NCI-H2227 (cell line): Measurements from ENCODE around the gene PCNX1.

Source experiments
- DNase-seq: peaks from one replicate; lab custom pipeline; 2025; ENCODE audit not compliant: unreplicated experiment; lab: John Stamatoyannopoulos, UW

The PCNX1 gene

DNA sequence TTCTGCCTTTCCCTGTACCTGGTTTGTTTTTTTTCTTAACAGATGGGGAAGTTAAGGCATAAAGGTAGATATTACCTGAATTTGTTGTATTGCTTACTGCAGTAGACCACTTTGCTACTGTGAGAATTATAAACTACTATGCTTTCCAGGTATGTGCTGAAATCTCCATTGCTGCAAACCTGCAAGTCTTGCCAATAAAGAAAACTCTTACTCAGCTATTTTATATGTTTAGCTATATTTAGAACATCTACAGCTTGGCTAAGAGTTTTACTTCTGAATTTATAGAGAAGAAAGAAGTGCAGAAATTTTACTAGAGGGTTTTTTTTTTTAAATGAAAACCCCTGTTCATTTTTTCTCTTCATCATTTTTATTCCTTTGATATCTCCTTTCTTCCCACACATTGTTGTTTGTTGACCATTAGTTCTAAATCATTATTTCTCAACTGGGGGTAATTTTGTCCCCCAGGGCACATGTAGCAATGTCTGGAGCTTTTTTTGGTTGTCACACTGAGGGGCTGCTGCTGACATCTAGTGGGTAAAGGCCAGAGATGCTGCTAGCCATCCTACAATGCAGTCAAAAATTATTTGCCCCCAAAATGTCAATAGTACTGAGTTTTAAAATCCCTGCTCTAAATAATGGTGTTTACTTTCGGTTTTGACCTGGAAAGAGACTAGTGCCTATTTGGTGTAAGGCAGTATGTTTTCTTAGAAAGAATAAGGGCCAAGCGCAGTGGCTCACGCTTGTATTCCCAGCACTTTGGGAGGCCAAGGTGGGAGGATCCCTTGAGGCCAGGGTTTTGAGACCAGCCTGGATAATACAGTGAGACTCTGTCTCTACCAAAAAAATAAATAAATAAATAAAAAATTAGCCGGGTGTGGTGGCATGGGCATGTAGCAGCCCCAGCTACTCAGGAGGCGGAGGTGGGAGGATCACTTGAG is 48.6 kb downstream of the PCNX1 start:
- no peak for DNase-seq

DNA sequence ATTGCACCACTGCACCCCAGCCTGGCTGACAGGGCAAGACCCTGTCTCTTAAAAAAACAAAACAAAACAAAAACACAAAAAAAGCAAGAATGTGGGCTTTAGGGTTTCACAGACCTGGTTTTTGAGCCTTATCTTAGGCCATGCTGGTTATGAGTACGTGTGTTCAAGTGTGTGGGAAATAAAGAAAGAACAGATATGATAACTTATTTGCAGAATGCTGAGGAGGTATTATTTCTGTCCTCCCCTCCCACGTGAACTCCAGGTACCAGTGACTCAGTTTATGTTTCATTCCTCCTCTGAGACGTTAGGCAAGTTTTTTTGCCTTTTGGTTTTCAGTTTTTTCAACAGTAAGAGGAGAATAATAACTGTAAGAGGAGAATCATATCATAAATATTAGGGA is 49.3 kb downstream of the PCNX1 start:
- no peak for DNase-seq

DNA sequence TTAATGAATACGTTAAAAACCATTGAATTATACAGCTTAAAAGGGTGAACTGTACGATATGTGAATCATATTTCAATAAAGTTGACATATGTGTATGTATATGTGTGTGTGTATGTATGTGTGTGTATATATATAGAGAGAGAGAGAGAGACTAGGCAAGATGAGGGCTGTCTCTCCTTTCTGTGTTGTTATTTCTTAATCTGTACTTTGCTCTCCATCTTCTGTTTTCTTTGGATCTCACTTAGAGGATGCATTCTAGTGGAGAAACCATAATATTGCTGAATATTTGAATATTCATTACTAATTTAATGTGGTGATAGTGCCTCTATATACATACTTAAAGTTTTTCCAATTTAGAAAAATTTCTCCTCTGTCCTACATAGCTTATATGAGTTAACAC is 50.5 kb downstream of the PCNX1 start:
- no peak for DNase-seq

DNA sequence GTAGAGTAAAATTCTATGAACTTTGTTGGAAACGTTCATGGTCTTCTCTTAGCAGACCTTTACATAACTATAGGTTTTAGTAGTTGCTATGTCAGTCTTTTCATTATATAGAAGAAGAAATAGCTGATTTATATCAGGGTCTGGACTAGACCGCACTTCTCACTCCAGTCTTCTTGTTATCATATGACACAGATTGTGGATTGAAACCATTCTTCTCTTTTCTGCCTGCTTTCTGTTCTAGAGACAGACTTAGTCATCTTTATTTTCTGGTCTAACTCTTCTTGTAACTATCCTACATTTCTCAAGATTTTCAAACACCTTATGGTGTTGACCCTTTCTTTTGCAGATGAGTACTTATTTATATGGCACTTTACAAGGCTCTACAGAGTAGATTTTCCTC is 55.7 kb downstream of the PCNX1 start:
- no peak for DNase-seq

DNA sequence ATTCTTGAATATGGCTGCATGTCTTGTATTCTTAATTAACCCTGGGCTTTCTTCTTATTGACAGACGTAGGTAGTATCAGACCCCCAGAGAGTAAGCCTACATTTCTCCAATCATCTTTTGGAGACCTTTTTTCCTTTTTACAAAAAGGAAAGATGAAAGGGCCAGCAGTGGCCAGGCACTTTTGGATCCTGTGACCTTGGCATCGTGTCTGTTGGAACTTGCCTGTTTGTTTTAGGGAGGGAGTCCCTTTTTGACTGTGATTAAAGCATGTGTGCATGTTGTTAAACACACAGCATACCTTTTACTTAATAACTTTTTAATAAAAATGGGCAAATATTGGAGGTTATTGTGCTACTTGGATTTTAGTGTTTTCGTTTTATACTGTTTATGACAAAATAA is 57.2 kb downstream of the PCNX1 start:
- no peak for DNase-seq

DNA sequence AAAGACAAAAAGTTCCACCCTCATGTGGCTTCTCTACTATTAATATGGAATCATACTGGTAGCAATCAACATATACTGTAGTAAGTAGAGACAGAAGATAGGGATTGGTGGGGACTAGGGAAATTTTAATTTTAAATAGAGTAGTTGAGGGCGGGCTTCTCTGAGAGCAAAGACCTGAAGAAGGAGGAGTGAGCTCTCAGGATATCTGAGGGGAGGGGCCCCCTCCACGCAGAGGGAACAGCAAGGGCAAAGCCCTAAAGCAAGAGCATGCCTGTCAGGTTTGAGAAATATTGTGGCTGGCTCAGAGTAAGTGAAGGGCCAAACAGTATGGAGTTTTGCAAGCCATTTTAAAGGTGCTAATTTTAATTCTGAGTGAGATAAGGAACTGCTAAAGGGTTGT is 64.3 kb downstream of the PCNX1 start:
- DNase-seq: no peak

DNA sequence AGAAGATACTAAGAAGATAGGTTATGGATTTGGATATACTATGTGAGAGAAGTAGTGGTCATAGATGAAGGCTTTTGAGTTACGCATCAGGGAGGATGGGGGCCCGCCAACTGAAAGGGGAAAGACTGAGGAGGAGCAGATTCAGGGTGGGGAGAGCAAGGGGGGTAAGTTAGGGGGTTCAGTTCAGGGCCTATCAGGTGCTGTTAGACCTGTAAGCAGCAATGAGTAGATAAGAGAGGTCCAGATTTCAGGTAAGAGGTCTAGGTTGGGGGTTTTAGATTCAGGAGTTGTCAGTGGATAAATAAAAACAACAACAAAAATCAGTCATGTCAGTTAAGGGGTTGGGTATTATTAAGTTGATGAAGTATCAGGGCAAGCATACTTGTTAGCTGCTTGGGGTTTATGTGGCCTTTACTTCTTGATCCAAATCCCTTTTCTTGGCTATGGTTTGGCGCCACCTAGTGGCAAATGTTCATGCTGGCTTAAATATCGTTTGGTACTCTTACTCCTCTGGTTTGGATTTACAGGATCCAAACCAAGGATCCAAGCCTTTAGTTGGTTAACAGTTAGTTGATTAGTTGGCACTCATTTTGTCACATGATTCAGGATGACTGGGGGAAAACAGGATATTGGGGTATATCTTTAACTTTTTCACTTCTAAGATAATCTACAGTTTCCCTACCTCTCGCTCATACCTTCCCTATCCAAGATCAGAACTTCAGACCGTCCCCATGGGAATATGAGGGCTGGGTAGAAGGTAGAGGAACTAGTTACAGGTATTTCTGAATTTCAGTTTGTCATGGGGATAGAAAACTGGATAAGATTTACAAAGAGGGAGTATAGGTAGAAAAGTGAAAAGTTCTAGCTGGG is 65.1 kb downstream of the PCNX1 start:
- DNase-seq: peak; percentile 86

DNA sequence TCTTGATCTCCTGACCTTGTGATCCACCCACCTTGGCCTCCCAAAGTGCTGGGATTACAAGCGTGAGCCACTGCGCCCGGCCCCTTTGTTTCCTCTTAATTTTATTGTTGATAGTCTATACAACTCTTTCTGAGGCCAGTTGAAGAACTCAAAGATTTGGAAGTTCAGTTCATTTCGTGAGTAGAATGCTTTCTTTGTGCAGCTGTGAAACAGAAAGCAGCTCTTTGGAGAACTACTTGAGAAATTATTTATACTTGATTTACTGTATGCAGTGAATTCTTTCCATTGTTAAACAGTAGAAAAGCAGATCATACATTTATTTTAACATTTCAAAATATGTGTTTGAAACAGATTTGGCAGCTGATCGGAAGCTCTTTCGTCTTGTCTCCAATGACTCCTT is 69.3 kb downstream of the PCNX1 start:
- no peak for DNase-seq

DNA sequence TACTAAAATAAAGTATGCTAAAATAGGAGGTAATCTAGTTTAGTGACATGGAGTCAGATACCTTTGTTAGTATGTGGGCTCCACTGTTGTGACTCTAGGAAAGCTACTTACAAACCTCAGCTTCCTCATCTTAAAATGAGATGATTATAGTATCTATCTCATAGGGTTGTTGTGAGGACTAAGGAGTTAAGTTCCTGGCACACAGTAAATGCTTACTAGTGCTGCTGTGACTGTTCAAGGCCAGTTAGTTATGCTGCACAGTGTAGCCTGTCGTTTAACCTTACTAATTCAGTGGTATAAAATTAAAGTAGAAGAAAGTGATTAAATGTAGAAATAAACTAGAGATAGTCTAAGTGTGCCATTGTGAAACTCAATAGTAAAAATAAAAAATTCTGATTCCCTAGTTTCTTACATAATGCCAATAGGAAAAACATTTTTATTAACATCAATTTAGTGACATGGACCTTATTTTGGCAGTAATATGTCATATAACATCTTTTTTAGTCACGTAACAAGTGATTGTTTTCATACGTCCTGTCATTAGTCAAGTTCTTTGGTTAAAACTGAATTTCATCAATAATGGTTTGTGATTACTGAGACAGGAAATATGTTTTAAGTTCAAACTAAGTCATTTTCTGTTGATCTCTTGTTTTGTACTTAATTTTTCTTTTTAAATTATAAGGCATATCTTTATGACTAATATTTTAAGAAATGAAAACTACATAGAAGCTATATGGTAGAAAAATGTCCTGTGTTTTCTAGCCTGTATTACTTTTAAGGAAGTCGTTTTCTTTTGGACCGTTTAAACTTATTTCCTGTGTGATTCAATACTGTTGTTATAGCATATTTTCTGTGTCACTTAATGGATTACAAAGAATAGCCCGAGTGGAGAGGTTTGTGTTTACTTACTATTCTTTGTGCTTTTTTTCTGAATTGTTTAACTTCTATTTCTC is 74.0 kb downstream of the PCNX1 start:
- DNase-seq: no peak

DNA sequence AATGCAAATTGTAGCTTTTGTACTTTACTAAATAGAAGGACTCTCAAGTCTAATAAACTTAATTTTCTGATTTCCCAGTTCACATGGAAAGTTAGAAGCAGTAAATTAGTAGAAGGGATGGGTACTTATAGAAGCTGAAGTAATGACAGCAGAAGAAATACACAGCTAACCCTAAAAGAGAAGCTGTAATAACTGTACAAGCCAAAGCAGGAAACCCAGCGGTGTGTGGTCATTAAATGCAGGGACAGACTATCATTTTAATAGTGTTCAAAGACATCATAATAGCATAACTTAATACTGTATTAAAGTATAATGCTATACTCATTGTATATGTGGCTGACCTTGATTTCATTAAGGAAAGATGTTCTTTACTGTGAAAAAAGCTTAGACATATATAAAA is 74.9 kb downstream of the PCNX1 start:
- no peak for DNase-seq

DNA sequence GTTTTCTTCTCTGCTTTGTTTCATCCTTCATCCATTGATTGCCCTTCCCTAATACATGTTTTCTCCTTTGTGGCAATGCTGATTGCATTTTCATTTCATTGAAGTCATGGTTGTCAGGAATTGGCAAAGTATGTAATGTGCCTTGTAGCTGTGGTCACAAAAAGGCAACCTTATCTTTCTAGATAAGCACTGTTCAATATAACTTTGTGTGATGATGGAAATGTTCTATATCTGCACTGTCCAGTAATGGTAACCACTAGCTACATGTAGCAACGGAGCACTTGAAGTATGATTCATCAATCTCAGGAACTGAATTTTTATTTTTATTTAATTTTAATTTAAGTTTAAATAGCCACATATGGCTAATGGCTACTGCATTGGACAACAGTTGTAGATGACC is 79.8 kb downstream of the PCNX1 start:
- no peak for DNase-seq

DNA sequence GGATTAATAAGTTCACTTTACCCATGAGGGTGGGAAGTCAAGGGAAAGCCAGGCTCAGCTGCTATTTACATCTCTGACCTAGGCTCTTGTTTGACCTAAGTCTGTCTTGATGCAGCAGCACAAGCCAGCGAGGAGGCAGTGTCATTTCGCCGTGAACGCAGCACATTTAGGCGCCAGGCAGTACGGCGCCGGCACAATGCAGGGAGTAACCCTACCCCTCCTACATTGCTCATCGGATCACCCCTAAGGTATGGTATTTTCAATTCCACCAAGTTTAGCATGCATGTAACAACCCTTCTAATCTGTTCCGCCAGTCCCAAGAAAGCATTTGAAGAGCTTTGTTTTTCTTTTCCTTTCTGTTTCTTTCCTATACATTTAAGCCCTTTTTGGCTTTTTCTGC is 81.2 kb downstream of the PCNX1 start:
- DNase-seq: peak; percentile 32

DNA sequence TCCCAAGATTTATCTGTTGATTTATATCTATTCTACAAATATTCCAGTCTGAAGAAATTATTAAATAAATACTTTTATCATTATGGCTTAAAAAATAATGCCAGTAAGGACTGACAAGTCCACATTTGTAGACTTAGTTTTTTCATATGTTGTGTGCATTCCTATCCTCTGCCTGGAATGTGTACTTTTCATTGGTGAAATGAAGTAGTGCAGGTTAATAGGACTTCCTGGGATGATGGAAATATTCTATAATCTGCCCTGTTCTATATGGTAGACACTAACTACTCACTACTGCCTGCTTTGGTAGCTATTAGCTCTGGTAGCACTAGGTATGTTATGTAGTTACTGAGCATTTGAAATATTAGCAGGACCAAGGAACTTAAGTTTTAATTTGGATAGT is 86.7 kb downstream of the PCNX1 start:
- DNase-seq: no peak

DNA sequence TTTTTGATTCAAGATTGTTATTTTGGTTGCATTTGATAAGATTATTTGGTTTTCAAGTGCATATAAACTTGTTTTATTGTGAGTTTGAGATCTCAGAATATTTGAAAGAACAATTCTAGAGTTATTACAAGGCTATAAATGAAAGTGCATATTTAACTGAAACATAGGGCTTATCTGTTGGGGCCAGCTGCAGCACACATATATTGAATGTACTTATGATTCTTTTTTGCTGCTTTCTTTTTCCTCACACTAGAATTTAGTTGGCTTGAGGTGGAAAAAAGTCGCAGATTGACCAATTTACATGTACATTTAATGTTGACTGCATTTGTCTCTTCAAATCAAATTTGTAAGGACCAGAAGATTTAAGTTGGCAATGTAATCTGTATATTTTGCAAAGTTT is 88.0 kb downstream of the PCNX1 start:
- no peak for DNase-seq

DNA sequence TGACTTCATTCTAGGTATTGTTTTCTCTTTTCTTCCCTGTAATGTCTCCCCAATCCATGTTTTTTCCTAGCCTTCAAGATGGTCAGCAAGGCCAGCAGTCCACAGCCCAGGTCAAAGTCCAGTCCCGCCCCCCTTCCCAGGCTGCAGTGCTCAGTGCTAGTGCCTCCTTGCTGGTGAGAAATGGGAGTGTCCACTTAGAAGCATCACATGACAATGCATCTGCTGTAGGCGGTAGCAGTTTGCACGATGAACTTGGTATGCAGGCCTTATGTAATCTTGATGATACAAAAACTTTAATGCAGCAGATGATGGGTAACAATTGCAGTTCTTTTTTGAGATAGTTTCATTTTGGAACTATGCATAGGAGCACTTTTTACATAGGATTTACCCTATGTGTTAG is 88.4 kb downstream of the PCNX1 start:
- no peak for DNase-seq

DNA sequence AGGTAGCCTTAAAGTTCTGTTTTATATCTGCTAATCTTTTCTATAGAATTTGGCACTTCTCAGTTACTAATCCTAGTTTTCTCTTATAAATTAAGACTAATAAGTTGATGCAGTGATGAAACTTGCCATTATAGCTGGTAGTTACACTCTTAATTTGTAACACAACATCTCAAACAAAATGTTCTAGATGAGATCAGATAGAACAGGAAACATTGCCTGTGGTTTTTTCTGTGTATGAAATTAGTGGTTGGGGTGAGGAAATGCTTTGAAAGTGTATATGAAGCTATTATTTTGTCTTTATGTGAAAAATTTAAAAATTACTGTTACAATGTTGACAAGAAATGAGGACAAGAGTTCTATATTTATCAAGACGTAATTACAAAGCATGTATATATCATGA is 91.9 kb downstream of the PCNX1 start:
- DNase-seq: no peak

DNA sequence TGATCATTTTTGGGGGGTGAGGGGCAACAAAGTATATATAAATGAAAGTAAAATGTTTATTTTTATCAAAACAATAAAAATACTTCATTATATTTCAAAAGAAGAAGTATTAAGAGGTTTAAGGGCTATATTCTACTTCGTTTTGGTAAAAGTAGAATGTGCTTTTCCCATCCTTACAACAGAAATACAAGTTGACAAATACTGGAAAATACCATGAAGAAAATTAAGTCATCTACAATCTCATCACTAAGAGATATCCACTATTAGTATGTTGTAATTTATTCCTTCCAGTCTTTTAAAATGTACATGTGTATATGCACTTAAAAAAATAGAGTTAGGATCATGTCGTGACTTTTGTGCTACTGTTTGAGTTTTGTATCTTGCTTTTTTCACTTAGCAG is 92.8 kb downstream of the PCNX1 start:
- DNase-seq: no peak

DNA sequence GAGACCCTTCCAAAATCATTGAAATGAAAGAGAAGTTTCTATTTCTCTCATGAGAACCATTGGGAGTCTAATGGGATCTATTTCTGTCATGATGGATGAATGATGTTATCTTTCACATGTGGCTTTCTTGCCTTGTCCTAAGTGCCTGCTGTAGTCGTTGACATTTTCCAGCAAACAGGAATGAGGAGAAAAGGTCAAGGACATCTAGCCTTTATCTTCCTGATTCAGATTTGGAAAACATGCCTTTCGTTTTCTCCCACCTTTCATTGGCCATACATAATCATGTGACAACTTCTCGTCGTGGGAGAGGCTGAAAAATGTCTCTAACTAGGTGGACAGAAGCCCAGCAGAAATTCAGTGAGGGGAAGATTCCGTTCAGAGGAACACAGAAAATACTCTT is 94.5 kb downstream of the PCNX1 start:
- peak; percentile 11 for DNase-seq

DNA sequence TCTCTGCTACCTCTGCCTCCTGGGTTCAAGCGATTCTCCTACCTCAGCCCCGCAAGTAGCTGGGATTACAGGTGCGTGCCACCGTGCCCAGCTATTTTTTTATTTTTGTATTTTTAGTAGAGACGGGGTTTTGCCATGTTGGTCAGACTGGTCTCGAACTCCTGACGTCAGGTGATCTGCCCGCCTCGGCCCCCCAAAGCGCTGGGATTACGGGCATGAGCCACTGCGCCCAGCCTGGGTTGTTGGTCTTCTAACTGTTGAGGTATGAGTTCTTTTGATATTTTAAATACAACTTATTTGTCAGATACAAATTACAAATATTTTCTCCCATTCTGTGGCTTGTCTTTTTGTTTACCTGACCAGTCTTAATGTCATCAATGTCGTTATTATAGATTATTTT is 95.9 kb downstream of the PCNX1 start:
- DNase-seq: no peak

DNA sequence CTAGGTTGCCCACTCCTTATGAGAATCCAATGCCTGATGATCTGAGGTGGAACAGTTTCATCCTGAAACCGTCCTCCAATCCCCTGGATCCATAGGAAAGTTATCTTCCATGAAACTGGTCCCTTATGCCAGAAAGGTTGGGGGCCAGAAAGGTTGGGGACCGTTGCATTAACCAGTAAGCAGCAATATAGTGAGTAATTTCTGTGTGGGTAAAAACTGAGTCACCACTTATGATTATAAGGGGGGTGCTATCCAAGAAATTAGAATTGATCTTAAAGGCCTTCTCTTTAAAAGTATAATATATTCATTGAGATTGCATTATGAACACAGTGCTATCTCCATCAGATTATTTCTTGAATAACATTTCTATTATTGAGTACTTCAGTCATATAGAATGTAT is 97.2 kb downstream of the PCNX1 start:
- DNase-seq: no peak

DNA sequence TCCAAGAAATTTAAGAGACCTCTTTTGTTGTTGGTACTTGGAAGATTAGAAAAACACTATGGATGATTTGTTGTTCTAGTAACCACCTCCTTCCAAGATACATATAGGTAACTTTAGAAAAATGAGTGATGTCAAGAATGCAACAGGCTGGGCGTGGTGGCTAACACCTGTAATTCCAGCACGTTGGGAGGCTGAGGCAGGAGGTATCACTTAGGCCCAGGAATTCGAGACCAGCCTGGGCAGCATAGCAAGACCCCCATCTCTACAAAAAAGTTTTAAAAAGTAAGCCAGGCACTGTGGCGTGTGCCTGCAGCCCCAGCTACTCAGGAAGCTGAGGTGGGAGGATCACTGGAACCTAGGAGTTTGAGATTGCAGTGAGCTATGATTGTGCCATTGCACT is 97.8 kb downstream of the PCNX1 start:
- DNase-seq: no peak
